Progenitor cell of endocrine pancreas (in vitro differentiated cells): Measurements from ENCODE around the gene LEF1. TPM values are rescaled to one million over a fixed set of nuclear protein-coding genes. Genes with fewer than 3 reads are reported as not detected.

Source experiments
- DNase-seq: peaks from one replicate; pipeline ENCODE4 v3.0.0; 2021; ENCODE audit warnings: low spot score; ENCODE audit not compliant: unreplicated experiment
- H3K27ac Mint-ChIP-seq: 2 replicates; pipeline ENCODE4 v1.8.0; 2021; ENCODE audit warnings: mild to moderate bottlenecking, moderate library complexity, mixed read lengths
- H3K27me3 Mint-ChIP-seq: 2 replicates; pipeline ENCODE4 v1.8.0; 2021; ENCODE audit warnings: mixed read lengths
- H3K36me3 Mint-ChIP-seq: 2 replicates; pipeline ENCODE4 v1.8.0; 2022; ENCODE audit warnings: mixed read lengths; ENCODE audit not compliant: insufficient read depth
- H3K4me1 Mint-ChIP-seq: 2 replicates; pipeline ENCODE4 v1.8.0; 2021; ENCODE audit warnings: low read depth, mixed read lengths
- H3K4me3 Mint-ChIP-seq: 2 replicates; pipeline ENCODE4 v1.8.0; 2021; ENCODE audit warnings: low read depth, mild to moderate bottlenecking, moderate library complexity, mixed read lengths
- H3K9me3 Mint-ChIP-seq: 2 replicates; pipeline ENCODE4 v1.8.0; 2021; ENCODE audit warnings: low read depth, mixed read lengths
- CTCF ChIP-seq: fragments of 200-600 bp; sonication (generic); IDR thresholded peaks from one replicate; pipeline ENCODE4 v1.5.0; 2021; ENCODE audit warnings: antibody characterized with exemption, mild to moderate bottlenecking; ENCODE audit not compliant: unreplicated experiment
- total RNA-seq: library from RNA; stranded (reverse); gene quantifications from 2 replicates; pipeline ENCODE4 v1.2.1, GENCODE V29; 2021

The LEF1 gene
- total RNA-seq, 1 donor from 2014 or later = 2.1 TPM

DNA sequence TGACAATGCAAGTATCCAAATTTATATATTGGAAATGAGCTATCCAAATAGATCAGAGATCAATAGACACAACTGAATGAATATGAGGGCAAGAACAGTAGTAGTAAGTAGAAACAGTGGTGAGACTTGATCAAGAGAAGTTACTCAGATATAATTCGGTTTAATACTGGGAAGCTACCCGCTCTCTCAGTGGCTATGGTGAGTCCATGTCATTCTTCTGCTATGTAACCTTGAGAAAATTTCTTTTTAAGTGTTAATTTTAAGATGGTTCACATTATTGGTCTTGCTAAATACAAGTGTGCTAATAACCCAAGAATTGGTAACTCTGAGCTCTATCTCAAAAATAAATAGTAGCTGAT is 53.6 kb downstream of the LEF1 start:
- no peak for TF ChIP-seq CTCF
- H3K9me3 Mint-ChIP-seq = no peaks in the 10 kb centered on the region
- H3K27ac Mint-ChIP-seq = no peak overlapping the region
- peaks cover 37% of the 10 kb centered on the region for H3K4me1 Mint-ChIP-seq
- no peak overlapping the region for H3K4me3 Mint-ChIP-seq
- no peaks in the 10 kb centered on the region for H3K27me3 Mint-ChIP-seq
- no peak for DNase-seq
- no peaks in the 10 kb centered on the region for H3K36me3 Mint-ChIP-seq

DNA sequence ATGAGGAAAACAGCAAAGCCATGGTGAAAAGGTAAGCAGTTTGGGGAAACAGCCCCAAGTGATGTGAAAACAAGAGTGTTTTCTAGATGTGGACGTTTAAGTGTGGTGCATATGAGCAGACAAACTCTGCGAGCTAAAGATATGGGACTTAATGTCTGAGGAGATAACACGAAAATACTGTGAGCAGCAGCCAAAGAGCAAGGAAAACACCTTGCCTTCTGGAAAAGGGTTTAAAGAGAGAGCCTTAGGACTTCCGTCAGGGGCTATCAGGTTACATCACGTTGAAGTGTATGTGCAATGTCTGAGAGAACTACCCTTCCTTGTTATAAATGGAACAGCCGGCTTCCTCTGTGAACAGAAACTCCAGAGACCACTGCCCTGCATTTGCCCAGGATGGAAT is 54.2 kb downstream of the LEF1 start:
- no peak for DNase-seq
- TF ChIP-seq CTCF = no peak
- no peak overlapping the region for H3K27ac Mint-ChIP-seq
- no peak overlapping the region for H3K4me3 Mint-ChIP-seq
- no peaks in the 10 kb centered on the region for H3K36me3 Mint-ChIP-seq
- H3K4me1 Mint-ChIP-seq = peaks cover 43% of the 10 kb centered on the region
- H3K27me3 Mint-ChIP-seq = no peaks in the 10 kb centered on the region
- H3K9me3 Mint-ChIP-seq = no peaks in the 10 kb centered on the region

DNA sequence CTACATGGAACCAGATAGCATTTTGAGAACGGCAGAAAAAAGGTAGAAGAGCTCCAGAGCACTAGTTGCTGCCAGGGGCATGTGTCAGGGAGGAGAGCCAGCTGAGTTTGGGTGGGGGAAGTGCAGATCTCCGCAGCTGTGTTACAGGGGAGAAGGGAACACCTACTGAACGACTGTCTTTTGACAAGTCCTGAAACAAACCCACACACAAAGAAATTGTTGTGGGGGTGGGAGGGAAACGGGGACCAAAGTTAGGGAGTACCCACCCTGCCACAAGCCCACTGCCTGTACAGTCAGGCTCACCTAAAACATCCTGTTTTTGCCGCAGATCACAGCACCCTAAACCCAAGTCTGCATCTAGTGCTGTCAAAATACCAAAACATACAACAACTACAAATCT is 55.5 kb downstream of the LEF1 start:
- no peak overlapping the region for H3K27ac Mint-ChIP-seq
- DNase-seq = no peak
- no peak for TF ChIP-seq CTCF
- peaks cover 48% of the 10 kb centered on the region for H3K4me1 Mint-ChIP-seq
- H3K4me3 Mint-ChIP-seq = no peak overlapping the region
- H3K27me3 Mint-ChIP-seq = no peaks in the 10 kb centered on the region
- H3K36me3 Mint-ChIP-seq = no peaks in the 10 kb centered on the region
- no peaks in the 10 kb centered on the region for H3K9me3 Mint-ChIP-seq

DNA sequence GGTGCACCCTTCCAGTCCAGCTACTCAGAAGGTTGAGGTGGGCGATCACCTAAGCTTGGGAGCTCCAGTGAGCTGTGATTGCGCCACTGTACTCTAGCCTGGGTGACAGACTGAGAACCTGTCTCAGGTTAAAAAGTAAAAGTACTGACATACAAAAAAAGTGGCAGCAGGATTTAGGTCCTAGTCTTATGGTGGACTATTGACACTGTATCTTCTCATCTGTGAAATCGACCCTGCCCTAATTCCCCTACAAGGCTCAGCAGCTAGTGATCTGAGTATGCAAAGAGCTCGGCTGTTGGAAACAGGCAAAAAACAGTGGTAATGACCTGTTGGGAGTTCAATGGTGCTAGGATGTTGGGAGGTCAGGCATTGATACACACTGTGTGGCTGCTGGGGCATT is 57.0 kb downstream of the LEF1 start:
- no peak overlapping the region for H3K4me3 Mint-ChIP-seq
- H3K27ac Mint-ChIP-seq = no peak overlapping the region
- DNase-seq = no peak
- H3K36me3 Mint-ChIP-seq = no peaks in the 10 kb centered on the region
- H3K4me1 Mint-ChIP-seq = peaks cover 48% of the 10 kb centered on the region
- H3K9me3 Mint-ChIP-seq = no peaks in the 10 kb centered on the region
- peaks cover 4% of the 10 kb centered on the region for H3K27me3 Mint-ChIP-seq
- TF ChIP-seq CTCF = no peak

GRCh38 chr4:108110450-108110849 is 58.3 kb downstream of the LEF1 start:
- Mint-ChIP-seq H3K27me3 (peaks cover 4% of the 10 kb centered on the region), H3K4me3 (no peak overlapping the region), H3K9me3 (no peaks in the 10 kb centered on the region), H3K36me3 (no peaks in the 10 kb centered on the region), H3K4me1 (peaks cover 48% of the 10 kb centered on the region), H3K27ac (no peak overlapping the region)
- no peak for DNase-seq
- TF ChIP-seq CTCF = no peak
